ENCODE data around the gene CCDC102A. TPM values are rescaled to one million over a fixed set of nuclear protein-coding genes. Genes with fewer than 3 reads are reported as not detected.
A peak's percentile ranks its signal among the peaks of the same experiment; 100 is the strongest.

Gene CCDC102A
- total RNA-seq, 4 donors from 2014 or later, result 1.7 to 10.7 (median 2.5) TPM

DNA sequence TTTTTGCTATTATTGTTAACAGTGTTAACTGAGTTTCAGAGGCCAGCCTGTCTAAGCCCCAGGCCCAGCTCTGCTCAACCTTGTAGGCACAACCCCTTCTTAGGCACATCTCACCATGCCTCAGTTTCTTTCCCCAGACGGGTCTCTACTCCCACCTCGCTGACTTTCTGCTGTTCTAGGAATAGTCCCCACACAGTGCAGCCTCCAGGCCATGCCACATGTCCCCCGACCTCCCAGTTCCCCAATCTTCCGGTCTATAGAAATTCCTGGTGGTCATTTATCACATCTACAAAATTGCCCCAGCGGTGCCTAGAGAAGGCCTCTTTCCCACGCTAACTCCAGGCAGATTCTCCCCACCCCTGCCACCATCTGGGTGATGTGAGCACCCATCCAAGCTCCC, 40.8 kb upstream of the CCDC102A start:
- TF ChIP-seq POLR2A (IDR thresholded peaks at IDR 0.05), result no peak
- TF ChIP-seq, protein P1, sequence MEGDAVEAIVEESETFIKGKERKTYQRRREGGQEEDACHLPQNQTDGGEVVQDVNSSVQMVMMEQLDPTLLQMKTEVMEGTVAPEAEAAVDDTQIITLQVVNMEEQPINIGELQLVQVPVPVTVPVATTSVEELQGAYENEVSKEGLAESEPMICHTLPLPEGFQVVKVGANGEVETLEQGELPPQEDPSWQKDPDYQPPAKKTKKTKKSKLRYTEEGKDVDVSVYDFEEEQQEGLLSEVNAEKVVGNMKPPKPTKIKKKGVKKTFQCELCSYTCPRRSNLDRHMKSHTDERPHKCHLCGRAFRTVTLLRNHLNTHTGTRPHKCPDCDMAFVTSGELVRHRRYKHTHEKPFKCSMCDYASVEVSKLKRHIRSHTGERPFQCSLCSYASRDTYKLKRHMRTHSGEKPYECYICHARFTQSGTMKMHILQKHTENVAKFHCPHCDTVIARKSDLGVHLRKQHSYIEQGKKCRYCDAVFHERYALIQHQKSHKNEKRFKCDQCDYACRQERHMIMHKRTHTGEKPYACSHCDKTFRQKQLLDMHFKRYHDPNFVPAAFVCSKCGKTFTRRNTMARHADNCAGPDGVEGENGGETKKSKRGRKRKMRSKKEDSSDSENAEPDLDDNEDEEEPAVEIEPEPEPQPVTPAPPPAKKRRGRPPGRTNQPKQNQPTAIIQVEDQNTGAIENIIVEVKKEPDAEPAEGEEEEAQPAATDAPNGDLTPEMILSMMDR (IDR thresholded peaks at IDR 0.05), result no peak

DNA sequence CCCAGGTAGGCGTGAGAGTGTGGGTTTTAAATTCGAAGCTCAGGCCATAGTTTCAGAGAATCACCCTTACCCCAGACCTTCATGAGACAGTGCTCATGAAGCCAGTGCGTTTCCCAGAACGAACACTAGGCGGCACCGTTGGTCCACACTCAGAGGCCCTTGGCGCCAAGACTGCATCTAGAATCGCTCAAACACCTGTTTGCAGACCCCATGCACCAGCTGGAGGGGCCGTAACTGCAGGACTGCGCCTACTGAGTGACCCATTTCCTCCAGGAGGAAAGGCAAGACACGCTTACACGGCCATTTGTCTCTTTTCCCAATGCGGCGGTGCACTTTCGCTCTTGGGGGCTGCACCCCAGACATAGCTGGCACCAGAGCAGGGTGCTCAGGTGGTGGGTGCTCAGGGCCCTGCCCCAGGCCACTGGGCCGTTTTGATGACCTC, 40.1 kb upstream of the CCDC102A start:
- Histone ChIP-seq H3K4me3 (no peak overlapping the region), H3K4me1 (no peaks in the 10 kb centered on the region), H3K27me3 (no peaks in the 10 kb centered on the region), H3K36me3 (no peaks in the 10 kb centered on the region), H3K27ac (no peak overlapping the region), H3K9me3 (no peaks in the 10 kb centered on the region)
- DNase-seq, result peak; percentile 82 to 94 (median 83)
- no peak for TF ChIP-seq POLR2A (IDR thresholded peaks at IDR 0.05)
- TF ChIP-seq, protein P1 (IDR thresholded peaks at IDR 0.05), result peak; percentile 75 to 91 (median 90)

More for the DNA sequence above, 40.8 kb upstream of the CCDC102A start:
- no peak overlapping the region for H3K4me3 ChIP-seq
- H3K9me3 ChIP-seq, result no peaks in the 10 kb centered on the region
- DNase-seq, result no peak
- H3K27me3 ChIP-seq, result no peaks in the 10 kb centered on the region
- H3K36me3 ChIP-seq, result no peaks in the 10 kb centered on the region
- H3K27ac ChIP-seq, result peak overlapping the region in 2 of 4 donors; percentile 39 to 49
- H3K4me1 ChIP-seq, result no peaks in the 10 kb centered on the region

DNA sequence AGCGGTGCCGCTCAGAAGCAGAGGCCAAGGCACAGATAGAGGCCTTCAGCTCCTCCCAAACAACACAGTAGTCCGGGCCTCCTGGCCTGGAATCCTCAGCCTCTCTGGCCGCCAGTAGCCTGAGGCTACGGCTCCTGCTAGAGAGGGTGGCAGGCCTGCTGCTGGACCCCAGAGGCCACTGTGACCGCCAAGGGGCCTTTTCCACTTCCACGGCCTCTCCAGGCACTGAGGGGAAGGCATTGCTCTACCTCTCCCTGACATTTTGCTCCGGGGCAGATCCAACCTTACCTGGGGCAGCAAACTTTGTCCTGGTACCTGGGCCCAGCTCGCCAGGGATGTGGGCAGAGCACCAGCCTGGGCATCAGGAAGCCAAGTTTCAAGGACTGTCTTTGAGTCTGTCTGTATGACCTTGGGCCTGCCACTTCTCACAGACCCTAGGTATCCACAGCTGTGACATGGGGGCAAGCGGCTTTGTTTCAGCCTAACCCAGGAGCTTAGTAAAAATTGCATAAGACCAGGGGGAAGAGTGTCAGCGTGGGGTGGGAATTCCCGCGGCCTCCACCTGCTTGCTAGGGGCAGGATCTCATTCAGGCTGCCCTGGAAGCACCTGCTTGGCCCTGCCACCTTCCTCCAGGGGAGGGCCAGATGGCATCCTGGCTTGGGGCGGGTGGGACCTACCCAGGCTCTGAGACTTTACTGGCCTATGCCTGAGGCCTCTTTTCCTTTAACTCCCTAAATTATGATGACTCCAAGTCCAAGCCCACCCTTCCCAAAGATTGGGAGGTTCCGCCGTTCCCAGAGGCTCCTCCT, 39.3 kb upstream of the CCDC102A start:
- Histone ChIP-seq H3K27me3 (no peaks in the 10 kb centered on the region), H3K36me3 (no peaks in the 10 kb centered on the region)

DNA sequence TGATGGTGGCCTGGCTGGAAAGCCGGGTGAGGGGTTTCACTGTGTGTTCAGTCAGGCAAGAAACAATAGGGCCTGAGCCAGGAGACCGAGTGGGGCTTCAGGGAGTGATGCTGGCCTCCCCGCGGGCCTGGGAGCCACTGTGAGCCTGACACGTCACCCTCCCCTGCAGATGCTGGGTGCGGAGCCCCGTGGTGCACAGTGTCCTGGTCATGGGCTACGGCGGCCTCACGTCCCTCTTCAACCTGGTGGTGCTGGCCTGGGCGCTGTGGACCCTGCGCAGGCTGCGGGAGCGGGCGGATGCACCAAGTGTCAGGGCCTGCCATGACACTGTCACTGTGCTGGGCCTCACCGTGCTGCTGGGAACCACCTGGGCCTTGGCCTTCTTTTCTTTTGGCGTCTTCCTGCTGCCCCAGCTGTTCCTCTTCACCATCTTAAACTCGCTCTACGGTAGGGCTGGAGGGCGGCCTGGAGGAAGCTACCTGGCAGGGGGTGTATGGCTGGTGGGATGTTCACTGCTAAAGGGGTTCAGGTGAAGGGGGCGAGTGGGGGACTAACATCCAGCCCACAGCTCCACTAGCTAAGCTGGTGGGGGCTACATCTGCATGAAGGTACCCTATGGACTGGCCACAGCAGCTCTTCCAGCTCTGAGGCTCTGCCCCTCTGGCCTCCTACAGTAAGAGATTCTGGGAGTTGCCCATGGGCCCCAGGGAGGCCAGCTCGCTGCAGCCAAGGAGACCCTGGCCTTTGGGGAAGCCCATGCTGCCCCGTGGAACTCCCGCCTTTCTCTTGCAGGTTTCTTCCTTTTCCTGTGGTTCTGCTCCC, 38.5 kb upstream of the CCDC102A start:
- DNase-seq, result peak in 1 of 3 donors; percentile 9
- H3K4me3 ChIP-seq, result no peak overlapping the region
- no peak overlapping the region for H3K27ac ChIP-seq
- H3K4me1 ChIP-seq, result no peaks in the 10 kb centered on the region
- H3K36me3 ChIP-seq, result no peaks in the 10 kb centered on the region
- no peaks in the 10 kb centered on the region for H3K27me3 ChIP-seq
- no peak for TF ChIP-seq POLR2A (IDR thresholded peaks at IDR 0.05)
- TF ChIP-seq, protein P1 (IDR thresholded peaks at IDR 0.05), result no peak
- no peaks in the 10 kb centered on the region for H3K9me3 ChIP-seq

More for the DNA sequence above, 39.3 kb upstream of the CCDC102A start:
- H3K27ac ChIP-seq, result no peak overlapping the region
- no peak overlapping the region for H3K4me3 ChIP-seq
- no peaks in the 10 kb centered on the region for H3K4me1 ChIP-seq
- peak in 1 of 3 donors; percentile 11 for DNase-seq
- no peak for TF ChIP-seq POLR2A (IDR thresholded peaks at IDR 0.05)
- TF ChIP-seq, protein P1 (IDR thresholded peaks at IDR 0.05), result no peak
- no peaks in the 10 kb centered on the region for H3K9me3 ChIP-seq

DNA sequence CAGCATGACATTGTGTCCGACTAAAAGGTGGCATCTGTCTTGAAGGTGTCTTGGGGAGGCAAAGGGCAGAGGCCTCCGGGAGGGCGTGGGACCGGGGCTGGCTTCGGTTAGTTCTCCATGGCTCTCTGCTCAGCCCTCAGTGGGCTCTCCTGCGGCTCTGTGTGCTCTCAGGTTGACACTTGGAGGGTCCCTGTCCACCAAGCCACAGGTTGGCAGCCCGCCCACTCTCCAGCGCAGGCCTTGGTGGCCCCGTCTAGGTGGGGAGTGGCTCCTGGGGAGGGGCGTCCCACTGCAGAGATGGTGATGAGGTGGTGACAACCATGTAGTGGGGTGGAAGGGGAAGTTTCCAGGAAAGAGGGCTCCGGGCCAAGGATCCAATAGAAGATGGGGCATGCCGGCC, 37.7 kb upstream of the CCDC102A start:
- Histone ChIP-seq H3K27me3 (no peaks in the 10 kb centered on the region), H3K36me3 (no peaks in the 10 kb centered on the region), H3K27ac (no peak overlapping the region), H3K4me1 (no peaks in the 10 kb centered on the region), H3K9me3 (no peaks in the 10 kb centered on the region), H3K4me3 (no peak overlapping the region)
- TF ChIP-seq, protein P1 (IDR thresholded peaks at IDR 0.05), result no peak
- TF ChIP-seq POLR2A (IDR thresholded peaks at IDR 0.05), result no peak
- peak in 1 of 3 donors; percentile 10 for DNase-seq
